Head of caudate nucleus (tissue), 42 donors: Measurements from ENCODE around the gene MSANTD2.

Experiments used
- DNase-seq, 42 donors: peaks; one replicate each; pipeline versions ENCODE4 v3.0.0 to v3.0.0-alpha.2; 2020 to 2021; ENCODE audit warnings: mixed read lengths in 7 of 42
- intact Hi-C: fragments of 100-400 bp; cut with DNase I; formaldehyde crosslinking; loops from one replicate; pipeline ENCODE4 v1.15.0; 2022

Gene MSANTD2

DNA sequence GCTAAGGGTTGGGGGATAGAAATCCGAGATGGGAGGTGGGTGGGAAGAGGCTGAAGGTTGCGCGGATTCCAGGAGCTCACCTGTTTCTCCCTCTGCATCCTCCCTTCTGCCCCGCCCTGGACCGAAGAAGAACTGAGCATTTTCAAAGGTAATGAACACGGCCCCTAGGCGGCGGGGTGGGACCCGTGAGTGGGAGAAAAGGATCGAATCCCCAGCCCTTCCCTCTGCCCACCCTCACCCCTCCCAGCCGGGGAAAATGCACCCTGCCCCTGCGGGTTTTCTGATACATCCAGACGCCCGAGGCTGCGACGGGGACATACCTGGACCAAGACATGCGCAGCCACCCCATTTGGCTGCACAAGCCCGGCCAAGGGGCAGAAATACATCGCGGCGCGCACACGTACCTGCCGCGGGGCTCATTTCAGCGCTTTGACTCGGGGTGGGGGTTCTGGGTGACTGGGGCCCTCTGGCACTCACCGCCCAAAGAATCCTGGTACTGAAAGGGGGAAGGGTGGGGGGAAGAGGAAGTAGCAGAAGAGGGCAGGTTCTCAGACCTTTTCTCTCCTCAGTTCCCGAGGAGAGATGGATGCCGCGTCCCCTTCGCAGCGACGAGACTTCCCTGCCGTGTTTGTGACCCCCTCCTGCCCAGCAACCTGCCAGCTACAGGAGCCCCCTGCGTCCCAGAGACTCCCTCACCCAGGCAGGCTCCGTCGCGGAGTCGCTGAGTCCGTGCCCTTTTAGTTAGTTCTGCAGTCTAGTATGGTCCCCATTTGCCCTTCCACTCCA is 54.2 kb downstream of the MSANTD2 start:
- peak in 27 of 42 donors; percentile 20 to 81 (median 57) for DNase-seq
- intact Hi-C loops: loop anchor here (5.0 kb wide), 1 partner anchor 74 kb away; the partner anchor contains the start of genes SIAE and SPA17

DNA sequence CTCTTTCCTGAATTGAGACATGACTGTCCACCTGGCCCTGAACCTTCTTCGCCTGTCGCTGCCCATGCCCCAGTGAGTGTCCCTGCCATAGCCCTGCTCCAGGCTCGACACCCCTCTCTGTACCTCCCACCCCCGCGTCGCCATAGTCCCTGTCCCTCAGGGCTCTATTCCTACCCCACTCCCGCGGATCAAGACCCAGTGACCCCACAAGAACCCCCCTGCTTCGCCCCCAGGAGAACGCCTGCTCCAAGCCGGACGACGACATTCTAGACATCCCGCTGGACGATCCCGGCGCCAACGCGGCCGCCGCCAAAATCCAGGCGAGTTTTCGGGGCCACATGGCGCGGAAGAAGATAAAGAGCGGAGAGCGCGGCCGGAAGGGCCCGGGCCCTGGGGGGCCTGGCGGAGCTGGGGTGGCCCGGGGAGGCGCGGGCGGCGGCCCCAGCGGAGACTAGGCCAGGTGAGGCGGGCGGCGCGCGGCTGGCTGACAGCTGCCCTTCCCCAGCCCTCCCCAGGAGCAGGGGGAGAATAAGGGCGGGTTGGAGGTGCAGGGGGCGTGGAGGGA is 54.9 kb downstream of the MSANTD2 start:
- DNase-seq: peak in 1 of 42 donors; percentile 37
- intact Hi-C loops: loop anchor here (5.0 kb wide), 1 partner anchor 73 kb away; the partner anchor contains the start of genes SIAE and SPA17

GRCh38 chr11:124743050-124743449 is 57.2 kb downstream of the MSANTD2 start:
- intact Hi-C loops: no loop called here
- peak in 14 of 42 donors; percentile 31 to 84 (median 58) for DNase-seq

DNA sequence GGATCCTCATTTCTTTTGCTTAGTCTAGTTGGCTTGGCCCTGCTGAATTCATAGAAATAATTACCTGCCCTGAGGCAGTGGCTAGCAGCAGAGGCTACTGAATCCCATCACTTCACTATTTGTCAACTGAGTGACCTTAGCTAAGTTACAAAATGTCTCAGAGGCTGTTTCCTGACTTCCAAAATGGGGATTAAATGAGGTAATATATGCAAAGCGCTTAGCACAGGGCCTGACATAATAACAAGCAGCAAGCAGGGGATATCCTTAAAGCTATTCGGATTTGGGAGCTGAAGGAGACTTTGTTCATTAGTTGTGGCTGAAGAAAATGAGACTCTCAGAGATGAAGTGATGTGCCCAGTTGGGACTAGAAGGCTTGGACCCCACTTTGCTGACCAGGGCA is 57.7 kb downstream of the MSANTD2 start:
- DNase-seq: no peak
- intact Hi-C loops: no loop called here

- DNase-seq: peak in 15 of 42 donors; percentile 29 to 74 (median 53)
- intact Hi-C loops: no loop called here
These were observed 59.8 kb downstream of the MSANTD2 start for GRCh38 chr11:124740277-124740882.

- DNase-seq: peak; percentile 69 to 96 (median 89)
- intact Hi-C loops: no loop called here
These were observed 60.5 kb downstream of the MSANTD2 start, which contains the start of gene NRGN for GRCh38 chr11:124739479-124740276. NRGN (plus strand) TSS chr11:124739942; CDS start chr11:124740085, 143 bp downstream.

DNA sequence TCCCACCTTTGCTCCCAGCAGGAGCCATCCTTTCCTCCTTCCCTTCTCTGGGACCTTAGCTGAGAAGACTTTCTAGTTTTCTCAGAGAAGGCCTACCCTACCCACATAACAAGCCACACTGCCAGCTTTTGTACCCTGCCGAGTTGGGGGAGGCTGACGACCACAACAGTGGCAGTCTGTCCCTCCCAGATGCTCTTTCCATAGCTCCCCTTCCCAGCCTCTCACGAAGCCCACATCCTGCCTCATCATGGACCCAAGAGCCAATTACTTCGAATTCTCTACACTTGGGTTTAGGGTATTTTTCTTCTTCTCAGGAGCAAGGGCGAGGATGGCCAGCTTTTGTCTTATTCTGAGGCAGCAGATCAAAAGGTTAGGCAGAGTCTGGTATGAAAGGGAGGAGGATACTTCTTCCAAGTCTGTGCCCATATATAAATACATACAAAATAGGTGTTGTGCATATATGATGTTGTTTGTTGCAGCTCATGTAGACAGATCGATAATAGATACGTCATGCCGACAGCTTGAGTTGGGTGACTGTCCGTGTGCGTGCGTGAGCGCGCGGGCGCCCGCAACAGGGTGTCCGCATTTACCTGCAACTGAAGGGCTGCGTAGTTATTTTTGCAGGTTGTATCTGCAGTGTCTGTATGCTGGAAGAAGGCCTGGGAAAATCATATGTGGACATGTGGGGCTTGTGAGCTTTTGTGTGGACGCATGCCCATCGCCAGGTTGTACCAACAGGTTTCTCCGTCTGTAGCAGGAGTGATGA is 61.3 kb downstream of the MSANTD2 start:
- DNase-seq: peak in 2 of 42 donors; percentile 9 to 23
- intact Hi-C loops: no loop called here

GRCh38 chr11:124737638-124738305 is 62.4 kb downstream of the MSANTD2 start:
- intact Hi-C loops: no loop called here
- peak in 5 of 42 donors; percentile 5 to 72 (median 39) for DNase-seq

GRCh38 chr11:124736736-124737135 is 63.5 kb downstream of the MSANTD2 start:
- intact Hi-C loops: no loop called here
- peak in 2 of 42 donors; percentile 2 to 25 for DNase-seq

DNA sequence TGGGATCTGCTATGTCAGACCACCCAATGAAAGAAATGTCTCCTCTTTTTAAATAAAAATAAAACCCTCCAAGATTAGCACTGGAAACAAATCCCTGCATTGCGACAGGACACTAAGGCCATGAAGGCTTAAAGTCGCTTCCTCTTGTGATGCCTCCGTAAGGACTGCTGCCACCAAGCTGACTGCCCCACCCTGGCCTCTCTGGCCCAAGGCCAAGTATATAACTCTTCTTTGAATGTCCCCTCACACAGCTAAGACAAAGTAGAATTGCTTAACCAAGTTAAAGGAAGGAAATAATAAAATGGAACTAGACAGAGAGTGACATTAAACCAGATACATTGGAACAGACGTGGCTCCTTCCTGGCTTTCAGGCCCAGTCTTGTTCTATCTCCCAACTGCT is 68.0 kb downstream of the MSANTD2 start:
- no peak for DNase-seq
- intact Hi-C loops: no loop called here

- DNase-seq: no peak
- intact Hi-C loops: no loop called here
These were observed 70.6 kb downstream of the MSANTD2 start for GRCh38 chr11:124729571-124729970.

- DNase-seq: no peak
- intact Hi-C loops: no loop called here
These were observed 72.1 kb downstream of the MSANTD2 start for GRCh38 chr11:124728134-124728533.

GRCh38 chr11:124727474-124727873 is 72.7 kb downstream of the MSANTD2 start:
- DNase-seq: no peak
- intact Hi-C loops: no loop called here

- no peak for DNase-seq
- intact Hi-C loops: no loop called here
These were observed 74.5 kb downstream of the MSANTD2 start for GRCh38 chr11:124725719-124726105.

DNA sequence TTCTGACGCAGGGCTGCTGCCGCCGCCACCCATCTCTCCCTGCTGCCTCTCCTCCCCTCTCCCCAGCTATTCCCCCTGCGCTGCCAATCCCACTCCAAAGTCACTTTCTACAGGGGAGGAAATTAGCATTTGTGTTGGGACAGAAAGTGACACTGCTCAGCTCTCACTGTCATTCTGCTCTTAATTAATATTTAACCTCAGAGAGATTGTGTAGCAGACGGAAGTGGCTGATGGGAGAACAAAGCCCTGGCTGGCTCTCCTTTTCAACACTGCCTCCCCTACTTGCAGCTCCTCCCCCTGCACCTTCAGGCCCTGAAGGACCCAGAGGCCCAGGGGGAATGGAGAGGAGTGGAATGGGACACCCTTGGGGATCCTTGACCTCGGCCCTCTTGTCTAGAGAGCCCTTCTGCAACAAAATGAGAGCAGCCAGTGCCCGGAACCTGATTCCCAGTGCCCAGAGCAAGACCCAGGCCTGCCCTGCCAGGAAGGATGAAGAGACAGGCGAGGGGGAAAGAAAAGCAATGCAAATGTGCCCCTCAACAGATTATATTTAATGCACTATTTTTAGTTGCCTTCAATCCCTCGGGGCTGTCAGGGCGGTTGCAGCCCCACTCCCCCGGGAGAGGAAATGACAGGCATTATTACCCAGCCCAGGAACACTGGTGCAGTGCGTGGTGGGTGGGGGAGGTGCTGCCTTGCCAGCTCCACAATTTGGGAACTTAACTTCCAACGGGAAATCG is 75.1 kb downstream of the MSANTD2 start:
- peak in 39 of 42 donors; percentile 36 to 89 (median 71) for DNase-seq
- intact Hi-C loops: no loop called here

- intact Hi-C loops: no loop called here
- no peak for DNase-seq
These were observed 78.0 kb downstream of the MSANTD2 start for GRCh38 chr11:124722176-124722575.

DNA sequence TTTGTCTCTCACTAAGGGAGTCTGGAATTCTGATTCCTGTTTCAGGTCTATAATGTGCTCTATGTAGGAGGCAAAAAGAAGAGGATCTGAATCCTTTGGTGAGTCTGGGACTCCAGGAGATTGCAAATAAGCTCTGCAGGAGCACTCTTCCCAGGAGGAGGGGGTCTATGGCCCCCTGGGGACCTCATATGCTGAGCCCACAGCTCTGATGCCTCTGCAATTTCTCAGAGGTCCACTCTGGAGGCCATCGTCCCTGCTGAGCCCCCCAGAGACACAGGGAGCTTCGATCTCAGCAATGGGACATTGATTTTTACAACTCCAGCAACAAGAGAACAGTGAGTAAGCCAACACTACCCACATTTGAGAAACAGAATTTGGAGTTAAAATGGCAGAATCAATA is 80.7 kb downstream of the MSANTD2 start:
- intact Hi-C loops: no loop called here
- DNase-seq: no peak
